HG02642 (cell line): Measurements from ENCODE around the gene EME1.

ENCODE experiments used
- ATAC-seq: cut with Tn5 transposase; IDR thresholded peaks from one replicate; pipeline ENCODE4 v1.9.1; 2021; ENCODE audit warnings: mild to moderate bottlenecking; ENCODE audit not compliant: unreplicated experiment, poor library complexity

EME1 gene

GRCh38 chr17:50361561-50362480 lies 11.2 kb upstream of the EME1 start:
- no peak for ATAC-seq

GRCh38 chr17:50362661-50363060 lies 10.4 kb upstream of the EME1 start:
- ATAC-seq = no peak

GRCh38 chr17:50363217-50364060 lies 9.6 kb upstream of the EME1 start:
- no peak for ATAC-seq

GRCh38 chr17:50364061-50364458 lies 9.0 kb upstream of the EME1 start:
- no peak for ATAC-seq

GRCh38 chr17:50364715-50365114 lies 8.3 kb upstream of the EME1 start:
- ATAC-seq = no peak

- ATAC-seq = no peak
These were observed 7.9 kb upstream of the EME1 start for GRCh38 chr17:50365165-50365564.

GRCh38 chr17:50365649-50366393 lies 7.2 kb upstream of the EME1 start:
- ATAC-seq = no peak

GRCh38 chr17:50367401-50367800 lies 5.6 kb upstream of the EME1 start:
- ATAC-seq = no peak

- no peak for ATAC-seq
These were observed 3.0 kb upstream of the EME1 start for GRCh38 chr17:50370052-50370451.

- no peak for ATAC-seq
These were observed 1.5 kb upstream of the EME1 start for GRCh38 chr17:50371526-50371925.

GRCh38 chr17:50372222-50372757 lies 739 bp upstream of the EME1 start:
- no peak for ATAC-seq

GRCh38 chr17:50373705-50374104 lies 676 bp downstream of the EME1 start:
- ATAC-seq = no peak

- no peak for ATAC-seq
These were observed 3.0 kb downstream of the EME1 start for GRCh38 chr17:50375858-50376538.

- ATAC-seq = no peak
These were observed 6.5 kb downstream of the EME1 start for GRCh38 chr17:50379351-50380132.

GRCh38 chr17:50380369-50381259 lies 7.6 kb downstream of the EME1 start:
- ATAC-seq = no peak

GRCh38 chr17:50381260-50381815 lies 8.3 kb downstream of the EME1 start:
- ATAC-seq = no peak

- ATAC-seq = no peak
These were observed 8.9 kb downstream of the EME1 start for GRCh38 chr17:50381920-50382319.

- ATAC-seq = no peak
These were observed 9.9 kb downstream of the EME1 start for GRCh38 chr17:50382931-50383330.
